Uterus (tissue), 4 donors: Measurements from ENCODE around the gene ARFGEF2. TPM values are rescaled to one million over a fixed set of nuclear protein-coding genes. Genes with fewer than 3 reads are reported as not detected.

Experiments
- DNase-seq, 2 donors: peaks; one replicate each; pipeline ENCODE4 v3.0.0-alpha.2; 2019 to 2020
- H3K27ac ChIP-seq, 2 donors: fragments of 200-600 bp; sonication (generic); 1 replicate in 1 of 2; 2 replicates in 1 of 2; pipeline ENCODE4 v1.5.1; 2016 to 2018
- H3K27me3 ChIP-seq, 2 donors: fragments of 200-600 bp; sonication (generic); one replicate each; pipeline ENCODE4 v1.5.1; 2018 to 2019; ENCODE audit warnings: control low read depth in 1 of 2
- H3K36me3 ChIP-seq, 2 donors: fragments of 200-600 bp; sonication (generic); one replicate each; pipeline ENCODE4 v1.5.1; 2019; ENCODE audit warnings: control low read depth in 1 of 2
- H3K4me1 ChIP-seq, 2 donors: fragments of 200-600 bp; sonication (generic); one replicate each; pipeline ENCODE4 v1.5.1; 2018 to 2019; ENCODE audit warnings: control low read depth in 1 of 2
- H3K4me3 ChIP-seq, 2 donors: fragments of 200-600 bp; sonication (generic); 1 replicate in 1 of 2; 2 replicates in 1 of 2; pipeline ENCODE4 v1.5.1; 2018 to 2019; ENCODE audit warnings: mild to moderate bottlenecking in 1 of 2
- H3K9me3 ChIP-seq, 2 donors: fragments of 200-600 bp; sonication (generic); one replicate each; pipeline ENCODE4 v1.5.1; 2019; ENCODE audit warnings: control low read depth in 1 of 2
- POLR2A ChIP-seq, 2 donors: fragments of 450-650 bp; IDR thresholded peaks; one replicate each; pipeline ENCODE4 v1.6.1; 2016; ENCODE audit warnings: antibody characterized with exemption in 2 of 2, mild to moderate bottlenecking in 1 of 2, moderate library complexity in 1 of 2
- intact Hi-C: fragments of 100-400 bp; cut with DNase I; formaldehyde crosslinking; loops from one replicate; pipeline ENCODE4 v1.15.1; 2023; ENCODE audit warnings: low total_unique reads
- total RNA-seq, 4 donors: library from RNA; depleted of rRNA in 3 of 4; stranded (reverse); fragments of >200 nt in 3 of 4; gene quantifications; one replicate each; pipeline versions ENCODE4 v1.1.0 to v1.2.4, GENCODE V29; 2014 to 2023
- TF ChIP-seq, protein P1 (sequence below), 4 experiments: fragments of 200-600 bp in 2 of 4; fragments of 450-650 bp in 2 of 4; sonication (generic) in 2 of 4; IDR thresholded peaks; one replicate each; pipeline ENCODE4 v1.5.1; 2016 to 2019; ENCODE audit warnings: antibody characterized with exemption in 4 of 4, mild to moderate bottlenecking in 2 of 4, moderate library complexity in 1 of 4
- donor health status: DM: yes; HTN: yes; CAD: no.

Gene ARFGEF2
- total RNA-seq, 4 donors from 2014 or later = 22.0 to 33.7 (median 27.0) TPM

DNA sequence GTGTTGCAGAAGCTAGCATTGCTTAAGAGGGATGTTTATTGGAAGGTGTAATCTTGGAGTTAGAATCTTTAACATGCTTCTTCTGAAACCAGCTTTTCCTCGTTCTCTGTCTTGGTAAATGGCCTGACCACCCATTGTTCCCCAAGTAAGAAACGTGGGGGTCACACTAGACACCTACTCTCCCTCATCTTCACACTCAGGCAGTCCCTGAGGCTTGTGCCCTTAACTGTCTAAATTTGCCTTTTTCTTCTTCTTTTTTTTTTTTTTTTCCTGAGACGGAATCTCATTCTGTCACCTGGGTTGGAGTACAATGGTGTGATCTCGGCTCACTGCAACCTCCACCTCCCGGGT is 16.2 kb upstream of the ARFGEF2 start:
- DNase-seq = no peak
- H3K36me3 ChIP-seq = no peaks in the 10 kb centered on the region
- H3K4me1 ChIP-seq = no peaks in the 10 kb centered on the region
- TF ChIP-seq POLR2A (IDR thresholded peaks at IDR 0.05) = no peak
- TF ChIP-seq, protein P1, sequence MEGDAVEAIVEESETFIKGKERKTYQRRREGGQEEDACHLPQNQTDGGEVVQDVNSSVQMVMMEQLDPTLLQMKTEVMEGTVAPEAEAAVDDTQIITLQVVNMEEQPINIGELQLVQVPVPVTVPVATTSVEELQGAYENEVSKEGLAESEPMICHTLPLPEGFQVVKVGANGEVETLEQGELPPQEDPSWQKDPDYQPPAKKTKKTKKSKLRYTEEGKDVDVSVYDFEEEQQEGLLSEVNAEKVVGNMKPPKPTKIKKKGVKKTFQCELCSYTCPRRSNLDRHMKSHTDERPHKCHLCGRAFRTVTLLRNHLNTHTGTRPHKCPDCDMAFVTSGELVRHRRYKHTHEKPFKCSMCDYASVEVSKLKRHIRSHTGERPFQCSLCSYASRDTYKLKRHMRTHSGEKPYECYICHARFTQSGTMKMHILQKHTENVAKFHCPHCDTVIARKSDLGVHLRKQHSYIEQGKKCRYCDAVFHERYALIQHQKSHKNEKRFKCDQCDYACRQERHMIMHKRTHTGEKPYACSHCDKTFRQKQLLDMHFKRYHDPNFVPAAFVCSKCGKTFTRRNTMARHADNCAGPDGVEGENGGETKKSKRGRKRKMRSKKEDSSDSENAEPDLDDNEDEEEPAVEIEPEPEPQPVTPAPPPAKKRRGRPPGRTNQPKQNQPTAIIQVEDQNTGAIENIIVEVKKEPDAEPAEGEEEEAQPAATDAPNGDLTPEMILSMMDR (IDR thresholded peaks at IDR 0.05) = no peak
- H3K9me3 ChIP-seq = no peaks in the 10 kb centered on the region
- intact Hi-C loops = no loop called here
- H3K27ac ChIP-seq = no peak overlapping the region
- H3K4me3 ChIP-seq = no peak overlapping the region
- no peaks in the 10 kb centered on the region for H3K27me3 ChIP-seq

DNA sequence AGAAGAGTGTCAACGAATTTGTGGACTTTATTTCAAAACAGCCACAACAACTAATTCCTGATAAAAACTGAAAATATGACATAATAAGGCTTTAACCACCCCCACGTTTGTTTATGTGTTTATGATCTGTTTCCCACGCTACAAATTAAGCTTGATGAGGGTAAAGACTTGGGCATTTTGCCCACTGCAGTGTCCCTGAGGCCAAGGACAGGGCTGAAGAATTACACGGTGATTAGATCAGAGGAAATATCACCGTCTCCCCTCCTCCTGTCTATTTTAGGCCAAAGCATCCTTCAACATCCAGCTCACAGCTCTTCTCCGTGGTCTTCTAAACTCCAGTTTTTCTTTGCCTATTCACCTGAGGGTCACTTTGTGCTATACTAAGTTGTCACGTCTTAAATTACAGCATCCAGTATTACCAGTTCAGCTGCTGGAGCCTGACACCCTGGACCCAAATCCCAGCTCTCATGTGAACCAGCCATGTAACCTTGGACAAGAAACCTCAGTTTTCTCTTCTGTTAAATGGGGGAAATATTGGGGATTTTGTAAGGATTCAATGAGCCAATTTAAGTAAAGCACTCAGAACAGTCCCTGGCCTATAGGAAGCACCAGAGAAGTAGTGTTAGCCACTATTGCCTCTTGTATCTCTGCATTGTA is 15.2 kb upstream of the ARFGEF2 start:
- Histone ChIP-seq H3K4me1 (no peaks in the 10 kb centered on the region), H3K36me3 (no peaks in the 10 kb centered on the region), H3K9me3 (no peaks in the 10 kb centered on the region), H3K27ac (no peak overlapping the region), H3K27me3 (no peaks in the 10 kb centered on the region), H3K4me3 (no peak overlapping the region)
- no peak for DNase-seq
- TF ChIP-seq, protein P1 (IDR thresholded peaks at IDR 0.05) = no peak
- TF ChIP-seq POLR2A (IDR thresholded peaks at IDR 0.05) = no peak
- intact Hi-C loops = no loop called here

DNA sequence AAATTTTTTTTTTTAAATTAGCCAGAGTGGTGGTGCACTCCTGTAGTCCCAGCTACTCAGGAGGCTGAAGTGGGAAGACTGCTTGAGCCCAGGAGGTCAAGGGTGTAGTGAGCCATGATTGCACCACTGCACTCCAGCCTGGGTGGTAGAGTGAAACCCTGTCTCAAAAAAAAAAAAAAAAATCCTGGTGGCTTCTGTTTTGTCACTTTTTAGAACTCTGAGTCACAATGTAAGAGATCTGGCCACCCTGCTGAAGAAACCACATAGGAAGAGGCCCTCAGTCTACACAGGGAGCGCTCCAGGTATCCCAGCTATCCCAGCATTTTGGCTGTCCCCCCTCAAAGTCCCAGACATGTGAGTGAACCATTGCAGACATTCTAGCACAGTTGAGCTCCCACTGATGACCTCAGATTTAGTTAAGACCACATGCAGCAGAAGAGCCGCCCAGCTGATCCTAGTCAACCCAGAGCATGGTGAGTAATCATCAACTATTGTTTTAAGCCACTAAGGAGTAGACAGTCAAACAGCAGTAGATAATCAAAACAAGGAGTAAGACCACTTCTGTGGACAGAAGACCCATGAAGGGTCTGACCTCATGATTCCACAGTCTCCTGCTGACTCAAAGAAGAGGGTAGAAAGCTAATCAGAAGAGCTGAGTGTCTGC is 12.7 kb upstream of the ARFGEF2 start:
- H3K27ac ChIP-seq = no peak overlapping the region
- TF ChIP-seq, protein P1 (IDR thresholded peaks at IDR 0.05) = no peak
- TF ChIP-seq POLR2A (IDR thresholded peaks at IDR 0.05) = no peak
- no peaks in the 10 kb centered on the region for H3K36me3 ChIP-seq
- no peaks in the 10 kb centered on the region for H3K27me3 ChIP-seq
- H3K9me3 ChIP-seq = no peaks in the 10 kb centered on the region
- no peaks in the 10 kb centered on the region for H3K4me1 ChIP-seq
- no peak for DNase-seq
- no peak overlapping the region for H3K4me3 ChIP-seq
- intact Hi-C loops = no loop called here

DNA sequence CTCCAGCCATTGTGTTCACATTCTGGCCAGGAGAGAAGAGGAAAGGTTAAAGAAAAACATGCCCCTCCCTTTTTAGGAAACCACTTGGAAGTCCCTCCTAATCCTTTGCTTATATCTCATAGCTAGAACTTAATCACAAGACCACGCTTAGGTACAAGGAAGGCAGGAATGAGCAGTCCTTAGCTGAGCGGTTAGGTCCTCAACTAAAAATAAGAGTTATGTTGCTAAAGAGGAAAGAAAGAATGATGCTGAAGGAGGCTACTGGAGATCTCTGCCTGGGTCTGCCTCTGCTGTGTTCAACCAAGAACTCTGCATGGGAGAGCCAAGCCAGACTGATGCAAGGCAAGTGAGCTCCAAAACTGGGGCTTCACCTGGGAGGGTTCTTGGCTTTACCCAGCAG is 11.6 kb upstream of the ARFGEF2 start:
- intact Hi-C loops = no loop called here
- Histone ChIP-seq H3K27me3 (no peaks in the 10 kb centered on the region), H3K36me3 (no peaks in the 10 kb centered on the region), H3K9me3 (no peaks in the 10 kb centered on the region), H3K27ac (no peak overlapping the region), H3K4me3 (no peak overlapping the region), H3K4me1 (no peaks in the 10 kb centered on the region)
- TF ChIP-seq, protein P1 (IDR thresholded peaks at IDR 0.05) = no peak
- no peak for TF ChIP-seq POLR2A (IDR thresholded peaks at IDR 0.05)
- no peak for DNase-seq

GRCh38 chr20:48910347-48910781 is 11.1 kb upstream of the ARFGEF2 start:
- DNase-seq = no peak
- no peak for TF ChIP-seq POLR2A (IDR thresholded peaks at IDR 0.05)
- no peak overlapping the region for H3K27ac ChIP-seq
- no peak overlapping the region for H3K4me3 ChIP-seq
- no peaks in the 10 kb centered on the region for H3K9me3 ChIP-seq
- intact Hi-C loops = no loop called here
- H3K36me3 ChIP-seq = no peaks in the 10 kb centered on the region
- H3K4me1 ChIP-seq = no peaks in the 10 kb centered on the region
- H3K27me3 ChIP-seq = no peaks in the 10 kb centered on the region
